Epithelial cell of proximal tubule (primary cell): ENCODE measurements around the gene HOXB6. TPM values are rescaled to one million over a fixed set of nuclear protein-coding genes. Genes with fewer than 3 reads are reported as not detected.

ENCODE experiments used
- DNase-seq: peaks from one replicate; pipeline ENCODE4 v3.0.0-alpha.2; 2011; ENCODE audit warnings: low read depth
- H3K4me3 ChIP-seq: 2 replicates; pipeline ENCODE4 v1.5.1; 2011; ENCODE audit warnings: low read depth, mild to moderate bottlenecking, low read length
- CTCF ChIP-seq: conservative IDR thresholded peaks from 2 replicates; pipeline ENCODE4 v1.5.1; 2012; ENCODE audit warnings: low read depth, mild to moderate bottlenecking, low read length
- total RNA-seq: library from RNA; depleted of rRNA; stranded (reverse); fragments of >200 nt; gene quantifications from 2 replicates; pipeline ENCODE4 v1.2.3, GENCODE V29; 2015

The HOXB6 gene
- total RNA-seq, 1 donor from 2014 or later: 55.6 TPM

DNA sequence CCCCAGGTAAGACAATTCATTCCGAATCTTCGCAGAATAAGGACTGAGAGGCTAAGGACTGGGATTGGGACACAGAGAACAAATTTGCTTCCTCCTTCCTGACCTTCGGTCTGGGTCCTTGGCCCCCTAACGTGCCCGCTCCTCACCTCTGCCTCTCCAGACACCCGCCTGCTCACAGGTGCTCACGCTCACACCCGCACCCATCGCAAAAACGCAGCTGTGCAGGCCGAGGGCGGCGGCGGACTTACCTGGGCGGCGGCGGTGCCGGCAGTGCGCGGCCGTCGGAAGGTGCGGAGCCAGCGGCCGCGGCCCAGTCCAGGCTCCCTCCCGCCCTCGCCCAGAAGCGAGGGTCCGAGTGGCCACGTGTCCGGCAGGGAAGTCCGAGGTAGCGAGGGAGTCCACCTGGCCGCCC, 28.5 kb upstream of the HOXB6 start:
- no peak for TF ChIP-seq CTCF
- H3K4me3 ChIP-seq: no peak overlapping the region
- no peak for DNase-seq

- no peak overlapping the region for H3K4me3 ChIP-seq
- DNase-seq: no peak
- TF ChIP-seq CTCF: no peak
Measured at GRCh38 chr17:48632579-48633265, 27.9 kb upstream of the HOXB6 start.

DNA sequence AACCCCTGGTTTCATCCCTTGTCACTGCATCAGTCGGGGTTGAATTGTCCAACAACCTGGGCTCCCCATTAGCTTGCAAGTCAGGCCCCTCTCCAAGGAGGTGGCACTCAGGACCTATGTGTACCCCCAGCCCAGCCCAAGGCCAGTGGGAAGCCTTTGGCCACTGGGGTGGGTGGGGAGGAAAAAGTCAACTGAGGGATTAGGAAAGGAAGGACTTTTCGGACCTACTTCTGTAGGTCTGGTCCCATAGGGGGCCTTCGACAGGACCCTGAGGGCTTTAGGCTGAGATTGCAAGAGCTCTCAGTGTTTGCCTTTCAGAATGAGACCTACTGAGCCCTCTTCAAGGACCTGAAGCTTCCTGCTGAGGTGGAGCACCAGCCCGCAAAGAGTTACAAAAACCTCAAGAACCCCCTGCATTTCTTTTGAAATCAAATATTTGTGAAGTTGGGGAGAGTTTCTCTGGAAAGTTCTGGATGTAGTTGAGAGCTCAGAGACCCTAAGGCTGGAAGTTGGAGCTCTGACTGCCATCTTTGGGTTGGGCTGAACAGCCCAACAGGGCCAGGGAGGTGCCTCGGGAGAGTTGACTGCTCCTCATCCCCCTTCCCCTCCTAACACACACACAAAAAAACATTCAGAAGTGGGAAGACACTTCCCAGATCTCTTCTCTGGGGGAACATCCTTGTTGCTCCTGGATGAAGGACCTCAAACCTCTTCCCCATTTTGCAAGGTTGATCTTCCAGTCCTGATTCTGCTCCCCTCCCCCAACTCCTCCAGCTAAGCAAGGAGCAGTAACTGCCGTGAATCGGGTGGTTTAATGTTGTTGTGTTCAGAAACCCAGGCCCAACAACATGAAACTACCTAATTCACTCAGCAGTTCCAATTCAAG, 27.1 kb upstream of the HOXB6 start:
- no peak for DNase-seq
- TF ChIP-seq CTCF: no peak
- H3K4me3 ChIP-seq: no peak overlapping the region

- no peak for DNase-seq
- no peak for TF ChIP-seq CTCF
- H3K4me3 ChIP-seq: no peak overlapping the region
Measured at GRCh38 chr17:48630925-48631692, 26.3 kb upstream of the HOXB6 start.

DNA sequence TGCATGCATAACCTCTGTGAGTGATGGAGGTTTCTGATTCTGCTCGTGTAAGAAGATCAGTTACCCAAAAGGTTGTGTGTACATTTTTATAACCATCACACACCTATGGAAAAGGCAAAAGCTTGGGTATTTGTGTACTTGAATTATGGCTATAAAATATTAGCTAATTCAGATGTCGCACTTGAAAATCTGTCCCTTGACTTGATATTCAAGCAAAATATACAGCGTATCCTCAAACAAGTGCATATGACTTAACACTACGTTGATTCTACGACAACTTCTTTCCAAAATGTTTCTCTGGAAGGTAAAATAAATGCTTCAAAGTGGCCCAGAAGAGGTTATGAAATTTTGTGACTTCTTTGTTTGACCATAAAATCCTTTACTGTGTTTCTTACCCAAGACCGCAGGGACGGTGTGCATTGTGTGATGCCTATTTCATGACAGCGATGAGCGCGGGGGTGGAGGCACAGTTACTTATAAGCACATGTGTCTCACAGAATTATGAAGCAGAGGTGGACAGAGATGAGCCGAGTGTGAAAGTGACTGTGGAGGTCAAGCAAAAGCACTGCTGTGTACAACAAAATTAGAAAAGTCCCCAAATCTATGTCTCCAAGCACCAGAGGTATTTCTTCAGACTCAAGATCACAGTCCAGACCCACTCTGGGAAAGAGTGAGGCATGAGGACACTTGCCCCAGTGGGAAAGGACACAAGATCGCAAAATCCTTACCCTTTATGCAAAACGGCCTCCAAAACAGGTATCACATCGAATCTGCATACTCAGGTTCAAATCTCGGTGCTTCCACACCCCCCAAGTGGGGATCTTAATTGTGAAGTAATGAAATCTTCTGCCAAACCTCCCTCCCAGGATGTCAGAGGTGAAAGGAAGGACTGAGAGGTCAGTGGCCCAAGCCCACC, 25.5 kb upstream of the HOXB6 start:
- TF ChIP-seq CTCF: no peak
- DNase-seq: no peak
- no peak overlapping the region for H3K4me3 ChIP-seq

GRCh38 chr17:48629411-48629759, 24.6 kb upstream of the HOXB6 start:
- no peak overlapping the region for H3K4me3 ChIP-seq
- DNase-seq: no peak
- TF ChIP-seq CTCF: no peak
